ENCODE measurements around the gene GTF3A.

GTF3A gene

GRCh38 chr13:27381601-27382000 is 42.8 kb upstream of the GTF3A start:
- ChIA-PET CTCF (interaction anchor here (1.5 to 3.4 kb wide), 3 partner anchors 396 to 449 kb away, joined by 5 to 15 read pairs (median 6); no protein-coding TSS in a partner anchor), POLR2A (no interaction called here)
- no peak for DNase-seq (ENCODE audit: extremely low spot score)
- TF ChIP-seq CTCF (IDR thresholded peaks at IDR 0.05; ENCODE audit: control extremely low read depth, extremely low read depth, low read depth, missing control alignments) = no peak

GRCh38 chr13:27383104-27383921 is 41.1 kb upstream of the GTF3A start:
- no peak for DNase-seq (ENCODE audit: extremely low spot score)
- ChIA-PET CTCF (interaction anchor here (1.0 to 3.4 kb wide), 6 partner anchors 22 to 602 kb away, joined by 3 to 15 read pairs (median 6); no protein-coding TSS in a partner anchor), POLR2A (no interaction called here)
- TF ChIP-seq CTCF (IDR thresholded peaks at IDR 0.05; ENCODE audit: control extremely low read depth, extremely low read depth, low read depth, missing control alignments) = no peak

GRCh38 chr13:27384285-27384684 is 40.1 kb upstream of the GTF3A start:
- no peak for TF ChIP-seq CTCF (IDR thresholded peaks at IDR 0.05; ENCODE audit: control extremely low read depth, extremely low read depth, low read depth, missing control alignments)
- DNase-seq (ENCODE audit: extremely low spot score) = no peak
- CTCF ChIA-PET = interaction anchor here (2.8 to 3.4 kb wide), 2 partner anchors 23 to 442 kb away, joined by 13 to 15 read pairs; no protein-coding TSS in a partner anchor
- POLR2A ChIA-PET = no interaction called here

- no peak for DNase-seq (ENCODE audit: extremely low spot score)
- POLR2A ChIA-PET = no interaction called here
- CTCF ChIA-PET = interaction anchor here (0.7 kb wide), 1 partner anchor 671 kb away, joined by 3 read pairs; no protein-coding TSS in a partner anchor
- TF ChIP-seq CTCF (IDR thresholded peaks at IDR 0.05; ENCODE audit: control extremely low read depth, extremely low read depth, low read depth, missing control alignments) = no peak
These were observed 36.2 kb upstream of the GTF3A start for GRCh38 chr13:27388241-27388640.

- POLR2A ChIA-PET = no interaction called here
- DNase-seq (ENCODE audit: extremely low spot score) = no peak
- CTCF ChIA-PET = interaction anchor here (1.1 to 1.3 kb wide), 3 partner anchors 13 to 440 kb away, joined by 3 to 5 read pairs (median 3); no protein-coding TSS in a partner anchor
- TF ChIP-seq CTCF (IDR thresholded peaks at IDR 0.05; ENCODE audit: control extremely low read depth, extremely low read depth, low read depth, missing control alignments) = no peak
These were observed 34.5 kb upstream of the GTF3A start for GRCh38 chr13:27389891-27390290.

- no peak for TF ChIP-seq CTCF (IDR thresholded peaks at IDR 0.05; ENCODE audit: control extremely low read depth, extremely low read depth, low read depth, missing control alignments)
- DNase-seq (ENCODE audit: extremely low spot score) = no peak
- ChIA-PET POLR2A (no interaction called here), CTCF (no interaction called here)
These were observed 32.9 kb upstream of the GTF3A start for GRCh38 chr13:27391471-27391870.

Data from GM10248 (cell line).